ENCODE measurements around the gene TRPV4.

The TRPV4 gene

GRCh38 chr12:109833307-109834189 is at the start of gene TRPV4:
Gene TRPV4 (minus strand): TSS chr12:109833398. CDS start chr12:109814796, 18,602 bp downstream.
- TF ChIP-seq CTCF (conservative IDR thresholded peaks at IDR 0.05; ENCODE audit: low read depth, low read length): no peak
- peak; percentile 42 for DNase-seq (ENCODE audit: low read depth)
- H3K4me3 ChIP-seq (ENCODE audit: low read depth, low read length): peak within 1 kb of the TSS; percentile 69

- no peak overlapping the region for H3K4me3 ChIP-seq (ENCODE audit: low read depth, low read length)
- no peak for DNase-seq (ENCODE audit: low read depth)
- TF ChIP-seq CTCF (conservative IDR thresholded peaks at IDR 0.05; ENCODE audit: low read depth, low read length): no peak
These were observed 48.6 kb upstream of the TRPV4 start for GRCh38 chr12:109881752-109882151.

GRCh38 chr12:109880938-109881337 is 47.7 kb upstream of the TRPV4 start:
- peak overlapping the region; percentile 77 for H3K4me3 ChIP-seq (ENCODE audit: low read depth, low read length)
- no peak for TF ChIP-seq CTCF (conservative IDR thresholded peaks at IDR 0.05; ENCODE audit: low read depth, low read length)
- no peak for DNase-seq (ENCODE audit: low read depth)

- DNase-seq (ENCODE audit: low read depth): peak; percentile 65
- TF ChIP-seq CTCF (conservative IDR thresholded peaks at IDR 0.05; ENCODE audit: low read depth, low read length): no peak
- H3K4me3 ChIP-seq (ENCODE audit: low read depth, low read length): peak within 1 kb of the TSS; percentile 77
These were observed 47.1 kb upstream of the TRPV4 start, which contains the start of gene GLTP for GRCh38 chr12:109880043-109880931. Gene GLTP (minus strand): TSS chr12:109880541. CDS start chr12:109880374, 167 bp downstream.

GRCh38 chr12:109879351-109880042 is 46.3 kb upstream of the TRPV4 start:
- DNase-seq (ENCODE audit: low read depth): peak; percentile 5
- H3K4me3 ChIP-seq (ENCODE audit: low read depth, low read length): peak overlapping the region; percentile 77
- TF ChIP-seq CTCF (conservative IDR thresholded peaks at IDR 0.05; ENCODE audit: low read depth, low read length): no peak

GRCh38 chr12:109878749-109879148 is 45.6 kb upstream of the TRPV4 start:
- peak overlapping the region; percentile 77 for H3K4me3 ChIP-seq (ENCODE audit: low read depth, low read length)
- no peak for DNase-seq (ENCODE audit: low read depth)
- no peak for TF ChIP-seq CTCF (conservative IDR thresholded peaks at IDR 0.05; ENCODE audit: low read depth, low read length)

Measured in choroid plexus epithelial cell (primary cell).